OCI-M1 (cell line): ENCODE results near the gene TMBIM4.
A peak's percentile ranks its signal among the peaks of the same experiment; 100 is the strongest.

ENCODE experiments used
- DNase-seq: peaks from one replicate; lab custom pipeline; 2025; lab: John Stamatoyannopoulos, UW

The TMBIM4 gene

DNA sequence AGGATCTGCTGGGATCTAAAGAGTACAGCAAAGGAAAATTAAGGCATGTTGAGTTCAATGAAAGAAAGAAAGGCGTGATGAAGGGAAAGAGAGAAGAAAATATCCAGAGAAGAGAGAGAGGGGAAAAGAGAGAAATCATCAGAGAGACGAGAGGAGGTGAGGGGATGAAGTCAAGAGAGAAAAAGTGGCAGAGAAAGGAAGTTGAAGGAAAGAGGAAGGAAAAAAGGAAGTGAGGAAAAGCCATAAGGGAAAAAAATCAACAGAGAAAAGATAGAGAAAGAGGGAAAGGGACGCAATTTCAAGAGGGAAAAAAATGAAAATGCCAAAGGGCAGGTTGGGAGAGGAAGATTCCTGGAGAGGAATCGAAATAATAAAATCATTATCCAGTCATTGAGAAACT is 79.6 kb downstream of the TMBIM4 start:
- no peak for DNase-seq

- DNase-seq: peak; percentile 76
Measured at GRCh38 chr12:66087365-66087943, 82.3 kb downstream of the TMBIM4 start.

DNA sequence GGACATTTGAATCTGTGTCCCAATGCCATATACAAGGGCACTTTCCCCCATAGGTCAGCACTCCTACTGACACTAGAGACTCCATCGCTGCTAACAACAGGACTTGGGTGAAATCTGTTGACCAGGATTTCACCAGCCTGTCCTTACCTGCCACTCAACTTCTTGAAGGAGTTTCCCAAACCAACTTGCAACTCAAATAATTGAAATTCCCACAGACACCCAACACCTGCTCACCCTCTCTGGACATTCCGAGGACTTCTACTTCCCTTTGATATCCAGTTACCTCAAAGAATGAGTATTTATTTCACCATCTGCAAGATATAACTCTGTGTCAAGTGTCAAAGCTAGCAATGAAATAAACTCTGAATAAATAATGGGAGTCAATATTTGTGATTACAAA is 83.8 kb downstream of the TMBIM4 start:
- DNase-seq: no peak
